Rectal smooth muscle tissue (tissue), 1 donor: ENCODE measurements around the gene MCU.
"Not testable (repeated sequence)": the region's sequence is repeated elsewhere in the genome, so short reads cannot be mapped to it uniquely, and the experiment has no call there.

Source experiments
- H3K27ac ChIP-seq: one replicate; pipeline ENCODE4 v1.7.0; 2013; ENCODE audit warnings: low read depth, low read length, inconsistent platforms
- H3K27me3 ChIP-seq: one replicate; pipeline ENCODE4 v1.7.0; 2013; ENCODE audit warnings: low read length; ENCODE audit not compliant: control insufficient read depth, insufficient read depth
- H3K36me3 ChIP-seq: one replicate; pipeline ENCODE4 v1.7.0; 2013; ENCODE audit warnings: low read length; ENCODE audit not compliant: control insufficient read depth, insufficient read depth
- H3K4me1 ChIP-seq: one replicate; pipeline ENCODE4 v1.7.0; 2013; ENCODE audit warnings: low read length; ENCODE audit not compliant: control insufficient read depth, insufficient read depth
- H3K4me3 ChIP-seq: one replicate; pipeline ENCODE4 v1.7.0; 2013; ENCODE audit warnings: low read length
- H3K9ac ChIP-seq: one replicate; pipeline ENCODE4 v1.7.0; 2013; ENCODE audit warnings: low read length

MCU gene

GRCh38 chr10:72738486-72738885 is 46.5 kb downstream of the MCU start:
- H3K9ac ChIP-seq, result no peak overlapping the region
- peaks cover 23% of the 10 kb centered on the region for H3K4me1 ChIP-seq
- peak overlapping the region; percentile 51 for H3K27ac ChIP-seq
- H3K36me3 ChIP-seq, result no peaks in the 10 kb centered on the region
- H3K27me3 ChIP-seq, result no peaks in the 10 kb centered on the region
- H3K4me3 ChIP-seq, result peak overlapping the region; percentile 21

DNA sequence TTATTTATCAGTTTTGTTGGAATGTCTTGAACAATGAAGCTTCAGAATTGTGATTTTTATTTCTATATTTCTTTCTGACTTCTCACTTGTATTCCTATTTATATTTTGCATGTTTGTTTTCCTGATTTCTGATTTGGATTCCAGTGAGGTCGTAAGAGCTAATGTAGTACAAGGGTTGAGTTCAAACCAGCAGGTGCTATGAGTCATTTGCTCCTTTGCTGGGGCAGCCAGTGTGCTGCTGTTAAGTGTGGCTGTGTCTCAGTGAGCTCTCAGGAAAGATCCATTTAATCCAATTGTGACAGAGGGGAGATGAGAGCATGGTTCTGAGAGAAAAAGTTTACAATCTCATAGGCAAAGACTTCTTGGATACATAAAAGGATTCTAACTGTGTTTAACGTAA is 48.6 kb downstream of the MCU start:
- H3K27ac ChIP-seq, result no peak overlapping the region
- no peaks in the 10 kb centered on the region for H3K27me3 ChIP-seq
- no peaks in the 10 kb centered on the region for H3K36me3 ChIP-seq
- H3K9ac ChIP-seq, result no peak overlapping the region
- peaks cover 23% of the 10 kb centered on the region for H3K4me1 ChIP-seq
- H3K4me3 ChIP-seq, result no peak overlapping the region

DNA sequence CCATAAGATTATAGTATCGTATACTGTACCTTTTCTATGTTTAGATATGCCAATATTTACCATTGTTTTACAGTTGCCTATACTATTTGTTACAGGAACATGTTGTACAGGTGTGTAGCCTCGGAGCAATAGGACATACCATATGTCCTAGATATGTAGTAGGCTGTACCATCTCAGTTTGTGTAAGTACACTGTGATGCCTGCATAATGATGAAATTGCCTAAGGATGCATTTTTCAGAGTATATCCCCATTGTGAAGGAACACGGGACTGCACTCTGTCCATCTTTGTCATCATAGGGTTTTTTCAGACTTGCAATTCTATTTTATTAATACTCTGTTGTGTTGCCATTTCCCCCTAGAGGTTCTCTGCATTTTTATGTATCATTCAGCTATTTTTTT is 50.1 kb downstream of the MCU start:
- no peak overlapping the region for H3K4me3 ChIP-seq
- peaks cover 23% of the 10 kb centered on the region for H3K4me1 ChIP-seq
- no peaks in the 10 kb centered on the region for H3K36me3 ChIP-seq
- H3K27me3 ChIP-seq, result no peaks in the 10 kb centered on the region
- no peak overlapping the region for H3K27ac ChIP-seq
- H3K9ac ChIP-seq, result no peak overlapping the region

GRCh38 chr10:72742797-72743196 is 50.9 kb downstream of the MCU start:
- no peaks in the 10 kb centered on the region for H3K36me3 ChIP-seq
- no peaks in the 10 kb centered on the region for H3K27me3 ChIP-seq
- peaks cover 23% of the 10 kb centered on the region for H3K4me1 ChIP-seq
- H3K9ac ChIP-seq, result no peak overlapping the region
- no peak overlapping the region for H3K4me3 ChIP-seq
- H3K27ac ChIP-seq, result no peak overlapping the region

DNA sequence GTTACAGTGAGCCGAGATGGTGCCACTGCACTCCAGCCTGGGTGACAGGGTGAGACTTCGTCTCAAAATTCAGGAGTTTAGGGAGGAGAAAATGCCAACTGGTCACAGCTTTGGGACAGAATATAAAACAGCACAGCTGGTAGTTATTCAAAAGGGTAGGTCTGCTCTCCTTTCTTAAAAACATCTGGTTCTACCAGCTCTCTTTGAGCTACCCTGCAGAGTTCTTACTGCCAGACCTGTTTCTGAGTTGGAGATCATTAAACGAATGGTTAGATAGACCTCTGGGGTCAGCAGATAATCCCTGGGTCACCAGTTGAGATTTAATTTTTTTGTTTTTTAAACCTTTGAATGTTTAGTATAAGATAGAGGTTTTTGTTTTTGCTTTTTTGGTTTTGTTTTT is 52.6 kb downstream of the MCU start:
- Histone ChIP-seq H3K27me3 (no peaks in the 10 kb centered on the region), H3K4me1 (peaks cover 11% of the 10 kb centered on the region), H3K9ac (no peak overlapping the region), H3K27ac (no peak overlapping the region), H3K36me3 (no peaks in the 10 kb centered on the region), H3K4me3 (no peak overlapping the region)

DNA sequence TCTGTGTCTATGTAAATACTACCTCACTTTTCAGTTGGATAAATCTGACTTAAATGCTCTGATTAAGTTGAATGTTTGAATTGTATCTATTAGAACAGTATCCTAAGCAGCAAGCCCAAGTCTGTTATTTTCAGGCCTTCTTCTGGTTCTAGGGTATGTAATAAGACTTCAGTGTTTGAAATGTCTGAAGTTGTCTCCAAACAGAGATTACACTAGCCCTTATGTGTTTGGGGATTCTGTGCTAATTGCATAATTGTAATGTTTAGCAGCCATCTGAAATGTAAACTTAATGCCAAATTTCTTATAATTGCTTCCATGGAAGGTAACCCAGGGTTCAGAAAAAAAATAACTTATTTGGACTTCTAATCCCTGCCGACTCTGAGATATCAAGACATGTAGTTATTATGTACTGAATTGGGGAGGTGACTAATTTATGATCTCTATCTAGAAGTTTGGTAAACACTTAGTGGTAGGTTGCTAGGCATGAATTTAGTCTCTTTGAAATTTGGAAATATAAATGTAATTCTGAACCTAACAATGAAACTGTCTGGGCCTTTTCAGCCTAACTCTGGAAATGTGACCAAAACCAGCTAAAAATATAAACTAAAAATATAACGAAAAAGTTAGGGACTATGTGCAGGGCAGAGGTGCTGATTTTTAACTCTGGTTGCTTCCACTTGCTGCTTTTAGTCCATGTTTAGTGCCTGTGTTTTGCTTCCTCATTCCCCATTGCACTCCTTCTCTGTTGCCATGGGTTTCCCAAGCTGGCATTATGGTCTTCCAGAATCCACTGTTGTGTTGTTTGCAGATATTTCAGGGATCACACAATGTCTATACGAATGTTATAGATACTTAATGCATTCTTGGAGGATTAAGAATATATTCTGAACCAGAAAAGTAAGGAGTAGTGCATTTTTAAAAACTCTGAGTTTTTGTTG is 54.8 kb downstream of the MCU start:
- Histone ChIP-seq H3K36me3 (no peaks in the 10 kb centered on the region), H3K27ac (no peak overlapping the region), H3K27me3 (no peaks in the 10 kb centered on the region), H3K4me3 (no peak overlapping the region), H3K9ac (no peak overlapping the region), H3K4me1 (peaks cover 8% of the 10 kb centered on the region)

DNA sequence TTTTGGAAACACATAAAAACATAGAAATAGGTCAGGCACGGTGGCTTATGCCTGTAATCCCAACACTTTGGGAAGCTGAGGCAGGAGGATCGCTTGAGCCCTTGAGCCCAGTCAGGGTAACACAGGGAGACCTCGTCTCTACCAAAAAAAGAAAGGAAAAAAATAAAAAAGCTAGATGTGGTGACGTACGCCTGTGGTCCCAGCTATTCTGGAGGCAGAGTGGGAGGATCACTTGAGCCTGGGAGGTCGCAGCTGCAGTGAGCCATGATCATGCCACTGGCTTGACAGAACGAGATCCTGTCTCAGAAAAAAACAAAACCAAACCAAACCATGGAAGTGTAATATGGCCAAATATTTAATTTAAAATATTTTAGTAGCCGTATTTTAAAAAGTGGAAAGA is 55.6 kb downstream of the MCU start:
- Histone ChIP-seq H3K4me3 (no peak overlapping the region), H3K27ac (no peak overlapping the region), H3K36me3 (no peaks in the 10 kb centered on the region), H3K9ac (no peak overlapping the region), H3K27me3 (no peaks in the 10 kb centered on the region), H3K4me1 (peaks cover 8% of the 10 kb centered on the region)

- H3K27me3 ChIP-seq, result no peaks in the 10 kb centered on the region
- no peaks in the 10 kb centered on the region for H3K4me1 ChIP-seq
- no peak overlapping the region for H3K4me3 ChIP-seq
- H3K27ac ChIP-seq, result no peak overlapping the region
- no peaks in the 10 kb centered on the region for H3K36me3 ChIP-seq
- H3K9ac ChIP-seq, result no peak overlapping the region
Measured at GRCh38 chr10:72753760-72754231, 61.9 kb downstream of the MCU start.

DNA sequence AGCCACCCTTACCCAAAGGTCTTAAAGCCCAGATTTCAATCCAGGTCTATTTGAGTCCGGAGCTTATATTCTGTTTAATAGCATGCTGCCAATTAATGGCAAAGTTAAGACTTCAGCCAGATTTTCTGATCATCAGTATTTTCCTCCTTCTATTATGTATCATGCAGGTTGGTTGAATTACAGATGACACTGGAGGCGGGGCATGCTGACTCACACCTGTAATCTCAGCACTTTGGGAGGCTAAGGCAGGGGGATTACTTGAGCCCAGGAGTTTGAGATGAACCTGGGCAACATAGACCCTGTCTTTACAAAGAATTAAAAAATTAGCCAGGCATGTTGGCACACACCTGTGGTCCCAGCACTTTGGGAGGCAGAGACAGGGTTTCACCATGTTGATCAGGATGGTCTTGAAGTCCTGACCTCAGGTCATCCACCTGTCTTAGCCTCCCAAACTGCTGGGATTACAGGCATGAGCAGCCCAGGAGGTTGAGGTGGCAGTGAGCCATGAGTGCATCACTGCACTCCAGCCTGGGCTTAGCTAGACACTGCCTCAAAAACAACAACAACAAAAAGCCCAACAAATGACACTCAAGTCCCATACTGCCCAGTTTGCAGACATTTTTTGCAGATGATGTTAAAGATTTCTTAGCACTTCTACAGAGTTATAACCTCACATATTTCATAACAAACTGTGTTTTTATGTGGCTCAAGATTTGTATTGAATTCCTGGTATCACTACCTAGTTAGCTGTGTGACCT is 62.5 kb downstream of the MCU start:
- Histone ChIP-seq H3K4me1 (no peaks in the 10 kb centered on the region), H3K27ac (no peak overlapping the region), H3K27me3 (no peaks in the 10 kb centered on the region), H3K9ac (no peak overlapping the region), H3K4me3 (no peak overlapping the region), H3K36me3 (no peaks in the 10 kb centered on the region)

DNA sequence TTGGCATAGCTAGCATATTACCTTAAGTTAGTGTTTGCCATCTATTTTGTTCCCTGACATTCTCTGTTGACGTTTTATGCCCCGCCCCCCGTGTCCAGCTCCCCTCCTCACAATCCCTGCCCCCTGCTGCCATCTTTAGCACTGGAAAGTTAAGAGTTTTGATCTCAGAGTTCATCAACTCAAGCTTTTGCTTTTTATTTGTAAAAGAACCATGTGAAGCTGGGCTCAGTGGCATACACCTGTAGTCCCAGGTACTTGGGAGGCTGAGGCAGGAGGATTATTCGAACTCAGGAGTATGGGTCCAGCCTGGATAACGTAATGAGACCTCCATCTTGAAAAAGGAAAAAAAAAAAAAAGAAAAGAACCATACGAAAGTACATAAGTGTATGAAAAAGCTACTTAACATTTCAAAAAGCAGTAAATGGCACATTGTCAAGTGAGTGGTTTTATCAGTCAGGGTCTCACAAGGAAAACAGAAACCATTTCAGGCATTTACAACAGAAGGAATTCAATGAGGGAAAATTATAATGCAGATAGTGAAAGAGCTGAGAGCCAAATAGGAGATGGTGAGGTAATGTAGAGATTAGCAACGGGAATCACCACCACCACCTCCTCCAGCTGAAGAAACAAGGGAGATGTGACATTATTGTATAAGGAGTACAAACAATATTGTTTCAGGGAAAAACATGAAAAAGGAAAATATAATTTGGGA is 64.9 kb downstream of the MCU start:
- H3K27ac ChIP-seq, result no peak overlapping the region
- no peaks in the 10 kb centered on the region for H3K4me1 ChIP-seq
- H3K9ac ChIP-seq, result no peak overlapping the region
- H3K27me3 ChIP-seq, result no peaks in the 10 kb centered on the region
- H3K36me3 ChIP-seq, result no peaks in the 10 kb centered on the region
- no peak overlapping the region for H3K4me3 ChIP-seq

- no peaks in the 10 kb centered on the region for H3K27me3 ChIP-seq
- H3K4me3 ChIP-seq, result no peak overlapping the region
- no peak overlapping the region for H3K9ac ChIP-seq
- H3K4me1 ChIP-seq, result no peaks in the 10 kb centered on the region
- H3K36me3 ChIP-seq, result no peaks in the 10 kb centered on the region
- no peak overlapping the region for H3K27ac ChIP-seq
Measured at GRCh38 chr10:72757732-72758131, 65.8 kb downstream of the MCU start.

- H3K4me3 ChIP-seq, H3K4me1 ChIP-seq, H3K9ac ChIP-seq, H3K27me3 ChIP-seq, H3K27ac ChIP-seq, H3K36me3 ChIP-seq: not testable (repeated sequence)
Measured at GRCh38 chr10:72758930-72759329, 67.0 kb downstream of the MCU start.
